H7 (cell line): ENCODE data around the gene MS4A6A. TPM values are rescaled to one million over a fixed set of nuclear protein-coding genes. Genes with fewer than 3 reads are reported as not detected.
"Not testable (repeated sequence)": the region's sequence is repeated elsewhere in the genome, so short reads cannot be mapped to it uniquely, and the experiment has no call there.

ENCODE experiments used
- DNase-seq: peaks from one replicate; pipeline ENCODE4 v3.0.0; 2012
- H3K27me3 ChIP-seq: 2 replicates; pipeline ENCODE4 v1.6.0; 2011; ENCODE audit warnings: mild to moderate bottlenecking, low read length; ENCODE audit not compliant: control insufficient read depth, insufficient read depth
- H3K36me3 ChIP-seq: replicated peaks from 2 replicates; pipeline ENCODE4 v1.5.1; 2011; ENCODE audit warnings: low read length; ENCODE audit not compliant: control insufficient read depth, insufficient read depth
- H3K4me3 ChIP-seq: 2 replicates; pipeline ENCODE4 v1.5.1; 2011; ENCODE audit warnings: low read depth, mild to moderate bottlenecking, control low read depth, low read length, moderate library complexity; ENCODE audit not compliant: insufficient read depth
- total RNA-seq: library from RNA; depleted of rRNA; stranded (reverse); fragments of >200 nt; shearing (Covaris generic); gene quantifications from 2 replicates; pipeline ENCODE4 v1.2.3, GENCODE V29; 2014; rRNA removed

Gene MS4A6A, protein sequence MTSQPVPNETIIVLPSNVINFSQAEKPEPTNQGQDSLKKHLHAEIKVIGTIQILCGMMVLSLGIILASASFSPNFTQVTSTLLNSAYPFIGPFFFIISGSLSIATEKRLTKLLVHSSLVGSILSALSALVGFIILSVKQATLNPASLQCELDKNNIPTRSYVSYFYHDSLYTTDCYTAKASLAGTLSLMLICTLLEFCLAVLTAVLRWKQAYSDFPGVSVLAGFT
- not detected in 2 replicates for total RNA-seq

DNA sequence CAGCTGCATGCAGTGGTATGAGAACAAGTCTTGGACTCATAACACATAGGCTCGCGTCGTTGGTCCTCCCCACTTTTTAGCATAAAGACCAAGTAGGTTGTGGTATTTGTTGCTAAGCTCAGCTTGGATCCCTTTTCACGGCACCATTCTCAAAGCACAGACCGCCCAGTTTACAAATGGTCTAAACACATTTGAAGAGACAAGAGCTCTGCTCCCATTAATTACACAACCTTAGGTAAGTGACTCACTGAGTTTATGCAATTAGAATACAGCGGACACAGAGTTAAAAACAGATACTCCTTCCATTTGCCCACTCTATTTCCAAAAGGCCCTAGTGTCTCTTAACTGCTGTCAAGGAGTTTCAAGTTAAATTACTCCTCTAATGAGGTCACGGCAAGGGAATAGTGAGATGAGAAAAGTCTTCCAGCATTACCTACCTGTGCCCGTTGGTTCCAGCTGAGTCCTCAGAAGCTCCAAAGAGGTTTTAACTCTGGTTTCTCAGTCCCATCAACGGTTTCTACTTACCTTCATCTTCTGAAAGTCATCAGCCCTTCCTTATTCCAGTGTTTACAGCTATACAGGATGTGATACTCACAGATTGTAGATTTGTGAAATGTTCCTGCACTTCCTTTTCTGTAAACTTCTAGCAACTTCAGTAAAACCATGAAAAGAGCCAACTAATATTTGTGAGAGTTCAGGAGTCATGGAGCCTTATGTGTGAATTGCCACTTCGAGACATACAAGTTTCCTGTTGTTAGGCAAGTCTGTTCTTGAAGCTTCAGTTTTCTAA is at the start of gene MS4A6A:
Gene MS4A6A (minus strand): TSS at position 543 of the 790 bp plus-strand sequence. CDS start 1,356 bp downstream, outside the sequence.
- no peaks in the 10 kb centered on the region for H3K36me3 ChIP-seq
- H3K4me3 ChIP-seq = no peak within 1 kb of the TSS
- no peaks in the 10 kb centered on the region for H3K27me3 ChIP-seq
- no peak for DNase-seq

DNA sequence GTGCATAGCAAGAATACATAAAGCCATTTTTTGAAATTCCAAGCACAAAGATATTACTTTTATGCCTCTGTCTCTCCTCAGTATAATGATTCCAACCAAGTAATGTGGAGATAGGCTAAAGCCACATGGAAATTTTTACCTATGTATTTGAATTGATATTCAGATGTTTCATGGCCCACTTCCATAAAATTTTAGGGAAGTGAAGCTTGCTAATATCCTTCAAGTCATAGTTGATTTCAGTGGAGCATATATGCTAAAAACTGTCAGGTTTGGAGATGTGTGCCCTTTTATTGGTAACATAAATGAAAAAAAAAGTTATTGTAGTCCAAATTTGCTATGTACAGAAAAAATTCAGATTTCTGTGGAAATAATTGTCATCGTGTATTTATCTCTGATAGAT is 47.8 kb upstream of the MS4A6A start:
- Histone ChIP-seq H3K4me3 (no peak overlapping the region), H3K27me3 (no peaks in the 10 kb centered on the region)
- no peak for DNase-seq

DNA sequence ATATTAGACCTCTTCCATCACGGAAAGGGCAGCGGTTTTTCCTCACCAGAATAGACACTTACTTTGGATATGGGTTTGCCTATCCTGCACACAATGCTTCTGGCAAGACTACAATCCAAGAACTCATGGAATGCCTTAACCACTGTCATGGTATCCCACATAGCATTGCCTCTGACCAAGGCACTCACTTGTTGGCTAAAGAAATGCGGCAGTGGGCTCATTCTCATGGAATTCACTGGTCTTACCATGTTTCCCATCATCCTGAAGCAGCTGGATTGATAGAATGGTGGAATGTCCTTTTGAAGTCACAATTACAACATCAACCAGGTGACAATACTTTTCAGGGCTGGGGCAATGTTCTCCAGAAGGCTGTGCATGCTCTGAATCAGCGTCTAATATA is 39.3 kb upstream of the MS4A6A start:
- H3K4me3 ChIP-seq = no peak overlapping the region
- H3K27me3 ChIP-seq = no peaks in the 10 kb centered on the region
- H3K36me3 ChIP-seq = no peaks in the 10 kb centered on the region
- DNase-seq = no peak

More for the DNA sequence above, 47.8 kb upstream of the MS4A6A start:
- H3K36me3 ChIP-seq = no peaks in the 10 kb centered on the region

DNA sequence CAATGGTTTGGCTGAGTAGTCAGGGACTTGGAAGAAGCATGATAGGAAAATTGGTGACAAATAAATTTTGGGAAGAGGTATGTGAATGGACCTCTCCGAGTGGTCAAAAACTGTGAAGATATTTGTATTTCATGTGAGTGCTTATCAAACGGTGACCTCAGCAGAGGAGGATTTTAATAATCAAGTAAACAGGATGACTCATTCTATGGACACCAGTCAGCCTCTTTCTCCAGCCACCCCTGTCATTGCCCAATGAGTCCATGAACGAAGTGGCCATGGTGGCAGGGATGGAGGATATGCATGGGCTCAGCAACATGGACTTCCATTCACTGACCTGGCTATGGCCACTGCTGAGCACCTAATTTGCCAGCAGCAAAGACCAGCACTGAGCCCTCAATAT is 38.8 kb upstream of the MS4A6A start:
- Histone ChIP-seq H3K27me3 (no peaks in the 10 kb centered on the region), H3K36me3 (no peaks in the 10 kb centered on the region), H3K4me3 (no peak overlapping the region)
- DNase-seq = no peak

DNA sequence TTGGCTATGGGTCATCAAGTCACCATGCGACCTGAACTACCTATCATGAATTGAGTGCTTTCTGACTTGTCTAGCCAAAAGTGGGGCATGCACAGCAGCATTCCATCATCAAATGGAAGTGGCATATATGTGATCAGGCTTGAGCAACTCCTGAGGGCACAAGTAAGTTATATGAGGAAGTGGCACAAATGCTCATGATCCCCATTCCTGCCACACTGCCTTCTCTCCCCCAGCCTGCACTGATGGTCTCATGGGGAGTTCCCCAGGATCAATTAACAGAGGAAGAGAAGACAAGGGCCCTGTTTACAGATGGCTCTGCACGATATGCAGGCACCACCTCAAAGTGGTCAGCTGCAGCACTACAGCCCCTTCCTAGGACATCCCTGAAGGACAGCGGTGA is 38.3 kb upstream of the MS4A6A start:
- H3K4me3 ChIP-seq = no peak overlapping the region
- H3K27me3 ChIP-seq = no peaks in the 10 kb centered on the region
- DNase-seq = no peak
- no peaks in the 10 kb centered on the region for H3K36me3 ChIP-seq

DNA sequence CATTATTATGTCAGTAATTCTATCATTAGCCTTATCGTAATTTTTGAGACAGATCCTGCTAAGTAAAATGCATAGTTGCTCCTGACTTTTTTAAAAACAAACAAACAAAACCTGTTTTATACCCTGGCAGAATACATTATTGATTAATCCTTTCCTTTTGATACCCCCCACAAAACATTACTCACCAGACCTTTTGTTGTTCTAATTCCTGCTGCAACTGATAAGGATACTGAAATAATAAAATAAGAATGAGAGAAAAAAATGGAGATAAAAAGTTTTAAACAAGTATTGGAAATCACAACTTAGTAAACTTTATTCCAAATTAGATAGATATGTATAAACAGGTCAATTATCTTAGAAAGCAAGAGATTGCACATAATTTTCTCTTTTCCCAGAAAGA is 31.5 kb upstream of the MS4A6A start:
- DNase-seq = no peak
- no peaks in the 10 kb centered on the region for H3K36me3 ChIP-seq
- no peak overlapping the region for H3K4me3 ChIP-seq
- H3K27me3 ChIP-seq = no peaks in the 10 kb centered on the region

DNA sequence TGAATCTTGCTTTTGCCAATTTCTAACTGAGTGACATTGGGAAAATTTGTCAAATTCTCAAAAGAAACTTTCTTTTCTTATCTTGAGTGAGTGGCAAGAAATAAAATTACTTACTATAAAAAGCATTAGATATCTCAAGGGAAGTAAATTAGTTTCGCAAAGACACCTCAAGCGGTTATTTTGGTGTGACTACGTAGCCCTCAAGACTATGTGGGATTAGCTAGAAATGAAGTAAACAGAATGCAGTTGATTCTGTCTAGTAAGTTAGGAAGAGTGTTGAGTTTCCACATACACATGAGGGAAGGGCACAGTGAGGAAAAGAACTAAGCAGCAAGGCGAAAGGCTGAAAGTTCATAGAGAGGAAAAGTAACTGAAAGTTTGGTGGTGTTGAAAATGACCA is 28.3 kb upstream of the MS4A6A start:
- Histone ChIP-seq H3K4me3 (no peak overlapping the region), H3K27me3 (no peaks in the 10 kb centered on the region), H3K36me3 (no peaks in the 10 kb centered on the region)
- no peak for DNase-seq

DNA sequence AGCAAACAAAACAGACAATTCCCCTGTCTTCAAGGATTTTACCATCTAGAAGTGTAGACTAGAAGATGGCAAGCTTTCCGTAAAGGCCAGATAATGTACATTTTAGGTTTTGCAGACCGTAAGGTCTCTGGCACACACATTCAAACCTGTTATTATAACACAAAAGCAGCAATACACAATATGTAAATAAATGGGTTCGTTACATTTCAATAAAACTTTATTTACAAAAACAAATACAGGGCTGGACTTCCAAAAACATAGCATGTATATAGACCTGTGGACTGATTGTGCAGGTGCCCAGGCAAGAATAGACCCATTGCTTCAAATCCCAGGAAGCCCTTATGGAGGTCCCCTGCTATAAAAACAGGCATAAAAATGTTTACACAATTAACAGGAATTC is 27.1 kb upstream of the MS4A6A start:
- no peaks in the 10 kb centered on the region for H3K36me3 ChIP-seq
- no peaks in the 10 kb centered on the region for H3K27me3 ChIP-seq

DNA sequence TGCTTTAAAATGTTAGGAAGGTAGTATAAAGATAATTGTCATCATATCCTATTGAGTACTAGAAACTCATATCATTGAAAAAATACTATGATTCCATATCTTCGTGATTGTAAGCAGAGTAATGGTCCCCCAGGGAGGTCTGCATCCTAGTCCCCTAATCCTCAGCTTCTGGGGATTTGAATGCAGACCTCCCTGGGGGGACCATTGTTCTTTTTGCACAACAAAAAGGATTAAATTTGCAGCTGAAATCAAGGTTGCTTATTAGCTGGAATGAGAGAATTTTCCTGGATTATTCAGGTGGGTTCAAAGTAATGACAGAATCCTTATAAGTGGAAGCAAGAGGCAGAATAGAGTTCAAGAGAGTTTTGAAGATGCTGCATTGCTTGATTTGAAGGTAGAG is 26.1 kb upstream of the MS4A6A start:
- no peak for DNase-seq
- Histone ChIP-seq H3K36me3 (no peaks in the 10 kb centered on the region), H3K4me3 (no peak overlapping the region), H3K27me3 (no peaks in the 10 kb centered on the region)

More for the DNA sequence above, 27.1 kb upstream of the MS4A6A start:
- no peak overlapping the region for H3K4me3 ChIP-seq
- no peak for DNase-seq

DNA sequence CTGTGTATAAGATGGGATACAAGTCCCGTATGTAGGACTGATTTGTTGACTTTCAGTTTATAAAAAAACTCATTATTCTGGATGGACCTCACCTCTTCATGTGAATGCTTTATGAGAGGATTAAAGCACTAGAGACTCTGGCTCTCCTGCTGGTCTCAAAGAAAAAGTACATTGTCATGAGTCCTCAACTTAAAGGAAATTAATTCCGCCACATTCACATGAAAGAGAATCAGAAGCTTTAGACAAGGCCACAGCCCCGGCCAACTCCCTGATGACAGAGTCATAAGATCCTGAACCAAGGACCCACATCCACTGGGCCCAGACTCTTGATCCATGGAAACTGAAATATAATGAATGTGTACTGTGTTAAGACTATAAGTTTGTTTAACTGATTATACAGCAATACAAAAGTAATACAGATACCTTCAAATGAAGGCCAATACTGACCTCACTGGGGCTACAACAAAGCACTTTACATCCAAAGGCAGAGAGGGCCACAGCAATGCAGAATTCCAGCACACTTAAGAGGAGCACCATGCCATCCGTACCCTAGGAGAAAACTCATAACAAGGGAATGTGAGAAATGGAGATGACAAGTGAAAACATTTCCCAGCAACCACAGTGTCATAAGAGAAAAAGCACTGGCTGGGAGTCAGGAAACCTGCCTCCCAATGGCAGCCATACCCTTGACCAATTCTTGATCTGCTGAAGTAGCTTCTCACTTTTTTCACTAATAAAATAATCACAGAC is 25.4 kb upstream of the MS4A6A start:
- H3K4me3 ChIP-seq = no peak overlapping the region
- no peaks in the 10 kb centered on the region for H3K36me3 ChIP-seq
- no peaks in the 10 kb centered on the region for H3K27me3 ChIP-seq
- no peak for DNase-seq

DNA sequence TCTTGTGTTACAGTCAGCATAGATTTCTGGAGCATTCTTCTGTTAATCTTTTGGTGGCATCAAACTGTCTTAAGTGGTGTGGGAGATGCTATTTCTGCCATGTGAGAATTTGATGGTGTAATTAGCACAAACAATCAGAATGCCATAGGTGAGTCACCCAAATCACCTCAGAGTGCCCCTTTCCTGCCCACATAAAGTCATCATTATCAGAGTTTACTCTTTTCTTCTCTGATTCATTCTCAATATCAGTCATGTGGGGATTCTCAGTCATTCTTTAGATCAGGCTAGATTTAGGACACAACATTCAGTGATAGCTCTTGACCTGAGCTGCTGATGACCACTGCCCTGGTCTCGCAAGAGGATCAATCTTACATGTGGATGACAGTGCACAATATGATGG is 23.7 kb upstream of the MS4A6A start:
- no peak for DNase-seq
- Histone ChIP-seq H3K27me3 (no peaks in the 10 kb centered on the region), H3K4me3 (no peak overlapping the region), H3K36me3 (no peaks in the 10 kb centered on the region)

DNA sequence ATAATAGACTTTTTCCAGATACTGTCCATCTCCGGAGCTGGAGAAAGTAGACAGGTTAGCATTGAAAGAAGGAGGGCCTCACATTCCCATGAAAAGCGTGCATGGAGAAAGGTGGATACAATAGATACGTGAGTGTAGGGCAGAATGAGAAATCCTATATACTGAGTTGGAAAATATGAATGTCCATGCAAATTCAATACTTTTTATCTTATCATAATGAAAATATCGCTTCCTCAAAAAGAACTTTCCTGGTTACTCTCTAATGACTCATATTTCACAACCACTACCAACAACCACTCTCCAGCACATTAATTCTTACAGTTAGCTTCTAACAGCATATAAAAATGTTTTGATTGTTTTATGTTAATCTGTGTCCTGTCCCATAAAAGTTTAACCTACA is 22.0 kb upstream of the MS4A6A start:
- Histone ChIP-seq H3K36me3 (no peaks in the 10 kb centered on the region), H3K4me3 (no peak overlapping the region), H3K27me3 (no peaks in the 10 kb centered on the region)
- DNase-seq = no peak

DNA sequence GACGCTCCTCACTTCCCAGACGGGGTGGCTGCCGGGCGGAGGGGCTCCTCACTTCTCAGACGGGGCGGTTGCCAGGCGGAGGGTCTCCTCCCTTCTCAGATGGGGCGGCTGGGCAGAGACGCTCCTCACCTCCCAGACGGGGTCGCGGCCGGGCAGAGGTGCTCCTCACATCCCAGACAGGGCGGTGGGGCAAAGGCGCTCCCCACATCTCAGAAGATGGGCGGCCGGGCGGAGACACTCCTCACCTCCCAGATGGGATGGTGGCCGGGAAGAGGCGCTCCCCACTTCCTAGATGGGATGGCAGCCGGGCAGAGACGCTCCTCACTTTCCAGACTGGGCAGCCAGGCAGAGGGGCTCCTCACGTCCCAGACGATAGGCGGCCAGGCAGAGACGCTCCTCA is 18.5 kb upstream of the MS4A6A start:
- H3K4me3 ChIP-seq, DNase-seq, H3K36me3 ChIP-seq, H3K27me3 ChIP-seq: not testable (repeated sequence)

DNA sequence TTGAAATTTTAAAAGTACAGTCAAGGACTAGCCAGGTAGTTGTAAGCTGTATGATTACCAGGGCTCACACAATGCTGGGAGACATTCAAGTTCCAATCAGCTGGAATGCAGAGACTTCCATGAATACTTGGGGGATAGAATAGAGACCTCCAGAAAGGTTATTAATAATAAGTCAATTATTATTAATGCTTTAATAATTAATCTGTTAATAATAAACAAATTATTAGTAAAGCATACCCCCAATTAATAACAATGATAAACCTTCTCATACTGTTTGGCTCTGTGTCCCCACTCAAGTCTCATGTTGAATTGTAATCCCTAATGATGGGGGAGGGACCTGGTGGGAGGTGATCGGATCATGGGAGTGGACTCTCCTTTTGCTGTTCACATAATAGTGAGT is 14.6 kb upstream of the MS4A6A start:
- no peaks in the 10 kb centered on the region for H3K36me3 ChIP-seq
- no peaks in the 10 kb centered on the region for H3K27me3 ChIP-seq
- H3K4me3 ChIP-seq = no peak overlapping the region
- DNase-seq = no peak

DNA sequence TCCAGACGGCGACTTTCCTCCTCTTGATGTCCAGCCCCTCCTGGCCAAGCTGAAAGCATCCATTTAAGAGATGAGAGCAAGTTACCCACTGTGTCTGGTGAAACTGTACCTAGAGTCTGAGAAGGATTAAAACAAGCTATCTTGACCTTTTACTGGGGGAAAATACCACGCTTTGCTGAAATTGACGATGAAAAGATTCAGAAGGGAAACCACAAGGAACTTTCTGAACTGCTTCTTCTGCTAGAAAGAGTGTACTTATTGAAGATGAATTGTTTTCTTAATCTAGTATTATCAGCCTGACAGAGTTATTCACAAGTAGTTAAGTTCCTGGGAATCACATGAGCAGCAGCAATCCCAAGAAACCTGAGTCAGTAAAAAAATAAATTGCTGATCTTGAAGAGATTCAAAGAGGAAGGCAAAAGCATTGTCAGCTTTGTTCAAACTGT is 13.1 kb upstream of the MS4A6A start:
- no peaks in the 10 kb centered on the region for H3K36me3 ChIP-seq
- no peak overlapping the region for H3K4me3 ChIP-seq
- no peak for DNase-seq
- no peaks in the 10 kb centered on the region for H3K27me3 ChIP-seq
